Epidermal melanocyte (primary cell): ENCODE data around the gene WDR93.
A peak's percentile ranks its signal among the peaks of the same experiment; 100 is the strongest.
"Not testable (repeated sequence)": the region's sequence is repeated elsewhere in the genome, so short reads cannot be mapped to it uniquely, and the experiment has no call there.

Source experiments
- DNase-seq: peaks from one replicate; pipeline ENCODE4 v3.0.0; 2011; ENCODE audit warnings: low spot score; ENCODE audit not compliant: insufficient read length

The WDR93 gene

DNA sequence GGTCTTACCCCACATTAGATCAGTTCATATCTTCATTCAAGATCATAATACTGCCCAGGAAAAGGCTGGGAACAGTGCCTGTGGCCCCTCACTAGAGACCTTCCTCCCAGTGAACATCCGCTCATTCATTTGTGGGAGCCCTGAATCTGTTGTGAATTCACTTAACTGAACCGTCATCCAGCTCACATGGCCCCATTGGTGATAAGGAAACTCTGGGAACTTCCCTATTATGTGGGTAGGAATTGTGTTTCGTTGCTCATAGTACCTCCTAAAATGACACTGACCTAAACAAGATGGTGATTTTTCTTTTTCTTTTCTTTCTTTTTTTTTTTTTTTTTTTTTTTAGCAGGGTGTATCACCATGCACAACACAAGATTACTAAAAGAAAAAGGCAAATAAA lies 78.8 kb downstream of the WDR93 start:
- no peak for DNase-seq

DNA sequence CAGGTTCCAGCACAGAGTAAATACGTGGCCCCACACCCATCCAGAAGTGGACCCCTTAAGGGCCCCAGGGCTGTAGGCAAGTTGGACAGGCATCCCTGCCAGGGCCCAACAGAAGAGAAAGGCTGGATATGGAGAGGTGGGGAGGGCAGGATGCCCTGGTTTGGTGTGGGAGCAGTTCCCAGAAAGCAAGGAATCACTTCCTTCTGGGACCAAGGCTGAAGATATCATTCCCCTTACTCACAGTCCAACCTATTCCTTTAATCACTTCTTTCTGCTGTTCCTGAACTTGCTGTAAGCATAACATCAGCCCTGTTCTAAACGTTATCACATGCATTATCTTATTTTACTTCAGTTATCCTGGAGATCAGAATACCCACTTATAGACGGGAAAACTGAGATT lies 79.4 kb downstream of the WDR93 start:
- no peak for DNase-seq

DNA sequence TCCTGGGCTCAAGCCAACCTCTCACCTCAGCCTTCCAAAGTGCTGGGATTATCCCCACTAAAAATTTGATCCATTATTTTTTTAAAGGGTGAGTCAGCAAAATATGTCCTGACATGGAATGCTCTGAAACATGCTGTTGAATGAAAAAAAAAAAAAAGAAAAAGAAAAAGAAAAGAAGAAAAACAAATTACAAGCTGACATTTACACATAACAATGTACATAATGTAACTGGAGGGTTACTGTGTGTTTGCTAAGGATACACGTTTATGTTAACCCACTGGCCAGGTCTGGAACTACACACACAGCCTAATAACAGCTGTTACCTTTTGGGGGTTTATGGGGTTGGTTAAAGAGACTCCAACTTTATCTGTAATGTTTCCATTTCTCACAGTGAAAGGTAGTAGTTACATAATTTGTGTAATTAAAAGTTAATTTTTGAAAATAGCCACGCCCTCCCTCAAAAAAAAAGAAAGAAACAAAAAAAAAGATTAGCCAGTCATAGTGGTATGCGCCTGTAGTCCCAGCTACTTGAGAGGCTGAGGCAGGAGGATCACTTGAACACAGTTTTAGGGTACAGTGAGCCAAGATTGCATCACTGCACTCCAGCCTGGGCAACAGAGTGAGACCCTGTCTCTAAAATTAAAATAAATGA lies 82.4 kb downstream of the WDR93 start:
- DNase-seq, result no peak

DNA sequence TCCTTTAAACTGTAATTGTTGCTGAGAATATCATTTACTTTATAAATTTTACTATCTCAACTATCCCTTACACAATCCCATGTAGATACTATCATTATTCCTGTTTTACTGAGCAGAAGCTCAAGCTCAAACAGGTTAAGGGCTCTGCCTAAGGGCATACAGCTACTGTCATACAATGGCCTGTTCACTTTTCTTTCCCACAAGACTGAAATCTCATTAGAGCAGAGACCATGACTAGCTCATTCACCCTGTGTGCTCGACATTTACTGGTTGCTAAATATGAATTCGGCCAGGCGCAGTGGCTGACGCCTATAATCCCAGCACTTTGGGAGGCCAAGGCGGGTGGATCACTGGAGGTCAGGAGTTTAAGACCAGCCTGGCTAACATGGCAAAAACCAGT lies 83.9 kb downstream of the WDR93 start:
- DNase-seq, result no peak

DNA sequence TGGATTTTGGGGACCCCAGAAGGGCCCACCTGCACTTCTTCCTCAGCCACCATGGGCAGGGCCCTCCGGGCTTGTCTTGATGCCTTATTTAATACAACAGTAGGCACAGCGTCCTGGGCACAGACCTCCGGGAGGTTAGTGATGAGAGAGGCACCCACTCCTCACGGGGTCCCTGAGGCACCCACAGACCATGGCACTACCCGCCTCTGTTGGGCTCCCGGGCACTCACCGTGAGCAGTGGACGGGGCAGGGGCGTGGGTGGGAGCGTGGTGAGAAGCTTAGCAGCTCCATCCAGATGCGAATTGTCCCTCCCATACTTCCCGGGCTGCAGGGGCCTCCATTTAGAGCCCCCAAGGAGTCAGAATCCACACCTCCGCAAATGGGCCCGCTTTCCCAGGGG lies 85.2 kb downstream of the WDR93 start:
- DNase-seq, result no peak

DNA sequence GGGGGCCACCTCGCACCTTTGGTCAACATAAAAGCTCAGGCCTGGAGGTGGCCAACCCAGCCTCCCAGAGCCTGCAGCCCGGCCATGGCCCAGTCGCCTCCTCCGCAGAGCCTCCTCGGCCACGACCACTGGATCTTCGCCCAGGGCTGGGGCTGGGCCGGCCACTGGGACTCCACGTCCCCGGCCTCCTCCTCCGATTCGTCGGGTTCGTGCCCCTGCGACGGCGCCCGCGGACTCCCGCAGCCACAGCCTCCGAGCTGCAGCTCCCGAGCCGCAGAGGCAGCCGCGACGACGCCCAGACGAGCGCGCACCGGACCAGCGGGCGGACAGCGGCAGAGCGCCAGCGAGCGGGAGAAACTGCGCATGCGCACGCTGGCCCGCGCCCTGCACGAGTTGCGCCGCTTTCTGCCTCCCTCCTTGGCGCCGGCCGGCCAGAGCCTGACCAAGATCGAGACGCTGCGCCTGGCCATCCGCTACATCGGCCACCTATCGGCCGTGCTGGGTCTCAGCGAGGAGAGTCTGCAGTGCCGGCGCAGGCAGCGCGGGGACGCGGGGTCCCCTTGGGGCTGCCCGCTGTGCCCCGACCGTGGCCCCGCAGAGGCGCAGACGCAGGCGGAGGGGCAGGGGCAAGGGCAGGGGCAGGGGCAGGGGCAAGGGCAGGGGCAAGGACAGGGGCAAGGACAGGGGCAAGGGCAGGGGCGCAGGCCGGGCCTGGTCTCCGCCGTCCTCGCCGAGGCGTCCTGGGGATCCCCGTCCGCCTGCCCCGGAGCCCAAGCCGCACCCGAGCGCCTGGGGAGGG lies 85.9 kb downstream of the WDR93 start, which contains the start of gene MESP2:
Gene MESP2 (plus strand): TSS at position 59 of the 799 bp plus-strand sequence. CDS start 26 bp downstream, at position 85.
- peak; percentile 53 for DNase-seq

DNA sequence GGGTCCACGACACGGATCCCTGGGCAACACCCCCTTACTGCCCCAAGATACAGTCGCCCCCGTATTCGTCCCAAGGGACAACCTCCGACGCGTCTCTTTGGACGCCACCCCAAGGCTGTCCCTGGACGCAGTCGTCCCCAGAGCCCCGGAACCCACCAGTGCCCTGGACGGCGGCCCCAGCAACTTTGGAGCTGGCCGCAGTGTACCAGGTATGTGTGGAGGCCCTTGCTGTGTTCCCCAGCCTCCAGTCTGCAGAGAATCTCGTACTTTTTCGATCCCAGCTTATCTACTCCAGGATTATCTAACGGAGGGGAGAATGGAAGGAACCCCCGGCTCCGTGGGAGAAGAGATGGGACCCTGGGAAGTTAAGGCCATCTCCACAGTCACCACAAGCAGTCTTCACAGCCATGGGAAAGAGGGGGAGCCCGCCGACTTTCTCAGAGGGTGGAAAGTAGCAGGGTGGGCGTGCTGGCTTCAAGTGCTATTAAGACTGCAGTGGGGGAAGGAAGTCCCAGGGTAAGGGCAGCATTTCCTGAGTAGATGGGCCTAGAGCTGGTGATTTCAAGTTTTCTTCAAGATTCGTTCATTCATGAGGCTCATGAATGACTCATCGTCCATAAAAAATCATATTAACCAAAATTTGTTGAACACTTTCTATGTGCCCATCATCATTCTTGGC lies 86.6 kb downstream of the WDR93 start:
- no peak for DNase-seq

DNA sequence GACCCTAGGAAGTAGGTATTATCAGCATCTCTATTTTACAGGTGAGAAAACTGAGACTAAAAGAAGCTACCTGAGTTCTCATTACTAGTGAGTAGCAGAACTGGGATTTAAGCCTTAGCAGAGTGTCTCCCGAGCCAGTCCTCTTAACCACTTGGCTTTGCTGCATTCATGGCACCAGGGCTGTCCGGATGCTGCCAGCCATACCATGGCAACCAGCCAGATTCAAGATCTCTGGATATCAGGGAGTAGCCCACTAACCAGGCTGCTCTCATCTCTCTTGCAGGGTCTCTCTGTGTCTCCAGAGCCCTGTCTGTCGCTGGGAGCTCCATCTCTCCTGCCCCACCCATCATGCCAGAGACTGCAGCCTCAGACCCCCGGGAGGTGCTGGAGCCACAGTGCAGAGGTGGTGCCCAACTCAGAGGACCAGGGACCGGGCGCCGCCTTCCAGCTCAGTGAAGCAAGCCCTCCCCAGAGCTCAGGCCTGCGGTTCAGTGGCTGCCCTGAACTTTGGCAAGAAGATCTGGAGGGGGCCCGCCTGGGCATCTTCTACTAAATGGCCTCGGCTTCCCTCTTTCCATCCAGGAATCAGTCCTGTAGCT lies 87.3 kb downstream of the WDR93 start:
- no peak for DNase-seq

DNA sequence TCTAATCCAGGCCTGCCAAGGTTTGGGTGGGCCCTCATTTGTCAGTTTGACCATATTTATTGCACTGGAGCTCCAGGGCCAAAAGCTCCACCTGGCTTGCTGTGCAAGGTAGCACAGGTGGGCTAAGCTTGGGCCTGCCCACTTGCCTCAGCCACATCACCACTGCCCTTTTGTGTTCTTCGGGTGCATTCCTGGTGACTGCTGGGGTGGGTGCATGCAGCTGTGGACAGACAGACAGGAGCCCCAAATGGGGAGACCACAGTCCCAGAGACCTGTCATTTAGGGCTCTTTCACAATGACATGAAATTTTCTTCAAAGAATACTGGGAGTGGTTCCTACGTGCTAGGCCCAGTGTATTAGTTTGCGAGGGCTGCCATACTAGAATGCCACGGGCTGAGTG lies 88.2 kb downstream of the WDR93 start:
- no peak for DNase-seq

DNA sequence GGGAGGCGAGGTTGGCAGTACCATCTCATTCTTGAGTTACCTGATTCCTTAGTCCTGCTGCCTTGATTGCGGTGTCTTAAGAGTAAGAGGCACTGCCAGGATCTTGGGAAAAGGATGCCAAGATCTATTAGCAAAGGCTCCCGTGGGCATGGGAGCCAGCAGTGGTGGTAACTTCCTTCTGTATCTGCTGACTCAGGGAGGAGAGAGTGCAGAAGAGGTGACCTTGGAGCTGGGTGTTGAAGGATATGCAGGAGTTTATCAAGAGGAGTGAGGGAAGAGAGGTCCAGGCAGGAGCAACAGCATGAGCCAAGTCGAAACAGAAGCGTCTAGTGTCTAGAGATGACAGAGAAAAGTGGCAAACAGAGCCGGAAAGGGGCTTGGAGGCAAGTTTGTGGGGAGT lies 90.0 kb downstream of the WDR93 start:
- no peak for DNase-seq

DNA sequence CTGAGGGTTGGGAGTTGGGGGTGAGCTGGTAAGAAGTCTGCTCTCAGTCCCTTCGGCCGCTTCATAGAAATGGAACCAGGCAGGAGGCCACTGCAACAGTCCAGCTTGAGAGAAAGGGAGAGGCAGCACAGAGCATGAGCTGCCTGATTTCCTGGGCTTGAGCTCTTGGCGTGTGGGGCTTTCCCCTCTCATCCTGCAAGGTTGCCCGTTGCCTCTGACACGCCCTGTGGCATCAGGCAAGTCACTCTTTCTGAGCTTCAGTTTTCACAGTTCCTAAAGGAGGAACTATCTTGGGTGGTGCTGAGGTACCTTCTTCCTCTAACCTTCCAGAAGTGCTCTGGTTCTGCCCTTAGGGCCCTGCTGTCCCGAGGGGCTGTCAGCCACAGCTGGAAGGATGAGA lies 90.4 kb downstream of the WDR93 start:
- DNase-seq, result no peak

DNA sequence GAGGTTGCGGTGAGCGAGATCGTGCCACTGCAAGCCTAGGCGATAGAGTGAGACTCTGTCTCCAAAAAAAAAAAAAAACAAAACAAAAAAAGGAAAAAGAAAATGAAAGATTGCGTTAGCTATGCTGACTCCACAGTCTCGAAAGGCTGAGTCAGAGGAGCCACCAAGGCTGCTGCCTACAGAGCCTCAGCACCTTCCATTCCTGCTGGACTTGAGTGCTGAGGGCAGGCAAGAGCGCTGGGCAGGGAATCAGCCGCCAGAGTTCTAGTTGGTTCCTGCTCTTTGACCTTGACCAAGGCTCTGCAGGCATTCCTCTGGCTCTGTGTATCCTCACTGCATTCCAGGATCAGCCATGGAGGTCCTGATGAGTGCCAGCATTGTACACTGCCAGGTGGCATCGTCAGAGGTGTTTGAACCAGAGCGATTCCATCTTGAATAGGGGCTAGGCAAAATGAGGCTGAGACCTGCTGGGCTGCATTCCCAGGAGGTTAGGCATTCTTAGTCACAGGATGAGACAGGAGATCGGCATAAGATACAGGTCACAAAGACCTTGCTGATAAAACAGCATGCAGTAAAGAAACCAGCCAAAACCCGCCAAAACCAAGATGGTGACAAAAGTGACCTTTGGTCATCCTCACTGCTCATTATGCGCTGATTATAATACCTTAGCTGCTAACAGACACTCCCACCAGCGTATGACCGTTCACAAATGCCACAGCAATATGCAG lies 91.4 kb downstream of the WDR93 start:
- no peak for DNase-seq

DNA sequence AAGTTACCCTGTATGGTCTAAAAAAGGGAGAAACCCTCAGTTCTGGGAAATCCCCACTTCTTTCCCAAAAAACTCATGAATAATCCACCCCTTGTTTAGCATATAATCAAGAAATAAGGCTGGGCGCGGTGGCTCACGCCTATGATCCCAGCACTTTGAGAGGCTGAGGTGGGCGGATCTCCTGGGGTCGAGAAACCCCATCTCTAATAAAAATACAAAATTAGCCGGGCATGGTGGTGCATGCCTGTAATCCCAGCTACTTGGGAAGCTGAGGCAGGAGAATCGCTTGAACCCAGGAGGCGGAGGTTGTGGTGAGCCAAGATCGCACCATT lies 92.0 kb downstream of the WDR93 start:
- DNase-seq, result not testable (repeated sequence)

DNA sequence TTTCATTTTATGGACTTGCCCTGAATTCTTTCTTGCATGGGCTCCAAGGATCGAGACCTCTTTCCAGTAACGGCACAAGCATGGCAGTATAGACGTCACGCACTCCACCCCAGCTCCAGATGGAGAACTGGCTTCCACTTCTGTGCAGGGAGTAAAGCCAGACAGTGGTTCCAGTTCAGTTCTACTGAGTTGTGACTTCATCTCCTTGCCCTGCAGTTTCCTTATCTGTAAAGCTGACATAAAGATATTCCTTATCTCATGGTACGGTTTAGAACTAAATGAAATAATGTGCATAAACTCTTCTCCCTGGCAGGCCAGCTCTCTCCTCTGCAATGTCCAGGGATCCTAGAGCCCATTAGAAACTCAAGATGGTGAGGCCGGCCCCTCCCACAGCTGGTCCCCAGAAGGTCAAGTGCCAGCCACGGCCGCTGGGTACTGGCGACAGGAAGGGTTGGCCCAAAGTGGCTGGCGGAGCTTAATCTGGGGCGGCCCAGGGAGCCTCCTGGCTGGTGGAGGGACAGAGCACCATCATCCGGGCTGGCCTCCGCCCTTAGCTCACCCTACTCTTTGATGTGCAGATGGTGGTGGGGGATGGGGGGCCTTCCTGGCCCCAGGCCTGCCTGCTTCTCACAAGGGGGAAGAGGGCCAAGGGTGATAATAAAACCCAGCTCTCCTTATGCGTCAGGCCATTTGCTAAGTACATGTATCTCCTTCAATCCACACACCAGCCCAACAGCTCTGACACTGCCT lies 92.7 kb downstream of the WDR93 start:
- DNase-seq, result no peak

DNA sequence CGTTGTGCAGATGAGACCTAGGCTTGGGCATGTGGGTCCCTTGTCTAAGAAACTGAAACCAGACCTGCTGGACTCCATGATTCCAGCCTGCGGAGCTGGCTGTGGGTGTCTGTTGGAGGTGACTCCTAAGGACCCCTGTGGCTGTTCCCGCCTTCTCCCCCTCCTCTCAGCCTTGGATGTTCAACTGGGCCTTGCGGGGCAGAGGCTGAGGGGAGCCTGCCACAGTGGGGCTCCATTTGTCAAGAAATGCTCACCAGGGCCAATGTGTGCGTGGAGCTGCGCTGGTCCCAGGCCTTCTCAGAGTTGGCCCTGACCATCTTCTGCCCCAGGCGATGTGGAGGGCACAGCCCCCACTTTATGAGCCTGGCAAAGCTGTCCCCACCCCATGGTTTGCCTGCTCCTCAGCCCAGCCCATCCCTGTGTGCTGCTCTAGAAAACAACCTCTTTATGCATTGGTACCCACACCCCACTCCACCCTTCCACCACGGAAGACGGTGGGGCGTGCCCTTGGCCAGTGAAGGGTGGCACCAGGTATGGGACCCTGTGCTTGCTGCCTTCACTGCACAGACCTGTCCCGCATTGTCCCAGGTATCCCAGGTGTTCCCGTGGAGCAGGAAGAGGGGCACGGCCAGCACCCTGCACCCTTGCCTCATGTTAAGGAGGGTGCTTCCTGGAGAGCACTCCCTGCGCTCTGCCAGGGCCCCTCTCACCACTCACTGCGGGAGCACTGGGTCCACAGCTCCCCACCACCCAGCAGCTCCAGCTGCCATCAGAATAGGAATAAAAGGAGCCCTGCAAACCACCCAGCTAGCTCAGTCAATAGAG lies 93.5 kb downstream of the WDR93 start:
- DNase-seq, result no peak

DNA sequence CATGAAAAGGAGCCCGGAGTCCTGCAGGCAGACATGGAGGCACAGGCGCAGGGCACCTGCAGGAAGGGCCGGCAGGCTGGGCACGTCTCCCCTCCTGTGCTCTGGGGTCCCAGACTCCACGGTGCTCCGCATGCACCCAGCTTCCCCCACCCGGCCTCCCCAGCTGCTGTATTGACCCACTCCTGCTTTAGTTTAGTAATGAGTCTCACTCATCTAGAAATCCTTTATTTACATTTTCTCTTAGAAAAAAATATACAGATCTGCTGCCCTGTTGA lies 94.0 kb downstream of the WDR93 start:
- no peak for DNase-seq

DNA sequence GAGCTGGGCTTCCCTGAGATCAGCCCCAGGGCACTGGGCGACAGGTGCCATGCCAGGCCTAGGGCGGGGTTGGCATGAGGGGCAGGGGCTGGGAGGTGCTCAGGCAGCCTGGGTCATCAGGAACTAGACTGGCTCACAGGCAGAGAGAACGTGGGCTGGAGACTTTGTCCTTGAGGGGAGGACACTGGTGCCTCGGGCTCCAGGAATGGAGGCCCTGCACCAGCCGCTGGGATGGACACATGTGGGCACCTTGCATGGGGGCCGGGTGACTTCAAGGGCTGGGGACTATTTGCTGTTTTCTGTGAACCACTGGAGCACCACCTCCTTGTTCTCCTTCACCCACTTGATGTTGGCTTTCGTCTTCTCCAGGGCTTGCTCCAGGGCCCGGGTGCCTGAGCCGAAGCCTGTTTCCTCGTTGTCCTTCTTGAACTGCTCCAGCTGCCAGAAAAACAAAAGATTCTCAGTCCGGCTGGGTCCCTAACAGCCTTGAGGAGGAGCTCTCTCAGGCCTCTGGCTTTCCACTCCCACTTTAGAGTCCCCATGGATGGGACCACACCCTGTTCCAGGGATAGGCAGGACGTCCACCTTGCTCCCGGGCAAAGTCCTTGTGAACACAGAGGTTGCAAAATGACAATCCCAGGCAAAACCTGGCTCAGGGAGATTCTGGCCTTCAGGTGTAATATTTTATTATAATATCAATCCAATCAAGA lies 94.6 kb downstream of the WDR93 start:
- DNase-seq, result no peak

DNA sequence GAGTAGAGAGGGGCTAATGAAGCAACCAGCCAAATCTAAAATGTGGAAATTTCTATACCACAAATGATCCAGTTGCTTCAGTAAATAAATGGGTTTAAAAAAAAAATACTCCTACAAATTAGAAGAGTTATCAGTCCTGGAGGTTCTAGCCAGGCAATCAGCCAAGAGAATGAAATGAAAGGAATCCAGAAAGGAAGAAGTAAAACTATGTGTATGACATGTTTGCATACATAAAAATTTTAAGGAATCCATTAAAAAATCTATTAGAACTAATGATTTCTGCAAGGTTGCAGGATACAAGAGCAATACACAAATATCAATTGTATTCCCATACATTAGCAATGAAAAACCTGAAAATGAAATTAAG lies 95.1 kb downstream of the WDR93 start:
- DNase-seq, result no peak

DNA sequence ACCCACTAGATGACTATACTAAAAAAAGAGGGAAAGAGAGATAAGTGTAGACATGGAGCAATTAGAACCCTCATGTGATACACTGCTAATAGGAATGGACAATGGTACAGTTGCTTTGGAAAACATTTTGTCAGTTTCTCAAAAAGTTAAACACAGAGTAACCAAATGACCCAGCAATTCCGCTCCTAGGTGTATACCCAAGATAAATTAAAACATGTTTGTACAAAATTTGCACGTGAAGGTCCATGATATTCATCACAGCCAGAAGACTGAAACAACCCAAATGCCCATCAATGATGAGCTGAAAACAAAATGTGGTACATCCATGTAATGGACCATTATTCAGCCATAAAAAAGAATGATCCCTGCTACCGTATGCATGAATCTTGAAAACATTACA lies 97.3 kb downstream of the WDR93 start:
- DNase-seq, result no peak

DNA sequence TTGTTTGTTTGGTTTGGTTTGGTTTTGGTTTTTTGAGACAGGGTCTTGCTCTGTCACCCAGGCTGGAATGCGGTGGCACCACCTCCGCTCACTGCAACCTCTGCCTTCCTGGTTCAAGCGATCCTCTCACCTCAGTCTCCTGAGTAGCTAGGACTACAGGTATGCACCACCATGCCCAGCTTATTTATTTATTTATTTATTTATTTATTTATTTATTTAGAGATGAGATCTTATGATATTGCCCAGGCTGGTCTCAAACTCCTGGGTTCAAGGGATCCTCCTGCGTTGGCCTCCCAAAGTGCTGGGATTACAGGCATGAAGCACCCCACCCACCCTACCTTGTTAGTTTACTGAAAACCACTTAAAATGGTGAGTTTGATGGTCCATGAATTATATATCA lies 98.0 kb downstream of the WDR93 start:
- DNase-seq, result not testable (repeated sequence)
